OCI-M2 (cell line): ENCODE results near the gene ST6GAL2.

Source experiments
- DNase-seq: peaks from one replicate; lab custom pipeline; 2025; ENCODE audit not compliant: unreplicated experiment; lab: John Stamatoyannopoulos, UW

The ST6GAL2 gene, protein sequence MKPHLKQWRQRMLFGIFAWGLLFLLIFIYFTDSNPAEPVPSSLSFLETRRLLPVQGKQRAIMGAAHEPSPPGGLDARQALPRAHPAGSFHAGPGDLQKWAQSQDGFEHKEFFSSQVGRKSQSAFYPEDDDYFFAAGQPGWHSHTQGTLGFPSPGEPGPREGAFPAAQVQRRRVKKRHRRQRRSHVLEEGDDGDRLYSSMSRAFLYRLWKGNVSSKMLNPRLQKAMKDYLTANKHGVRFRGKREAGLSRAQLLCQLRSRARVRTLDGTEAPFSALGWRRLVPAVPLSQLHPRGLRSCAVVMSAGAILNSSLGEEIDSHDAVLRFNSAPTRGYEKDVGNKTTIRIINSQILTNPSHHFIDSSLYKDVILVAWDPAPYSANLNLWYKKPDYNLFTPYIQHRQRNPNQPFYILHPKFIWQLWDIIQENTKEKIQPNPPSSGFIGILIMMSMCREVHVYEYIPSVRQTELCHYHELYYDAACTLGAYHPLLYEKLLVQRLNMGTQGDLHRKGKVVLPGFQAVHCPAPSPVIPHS

DNA sequence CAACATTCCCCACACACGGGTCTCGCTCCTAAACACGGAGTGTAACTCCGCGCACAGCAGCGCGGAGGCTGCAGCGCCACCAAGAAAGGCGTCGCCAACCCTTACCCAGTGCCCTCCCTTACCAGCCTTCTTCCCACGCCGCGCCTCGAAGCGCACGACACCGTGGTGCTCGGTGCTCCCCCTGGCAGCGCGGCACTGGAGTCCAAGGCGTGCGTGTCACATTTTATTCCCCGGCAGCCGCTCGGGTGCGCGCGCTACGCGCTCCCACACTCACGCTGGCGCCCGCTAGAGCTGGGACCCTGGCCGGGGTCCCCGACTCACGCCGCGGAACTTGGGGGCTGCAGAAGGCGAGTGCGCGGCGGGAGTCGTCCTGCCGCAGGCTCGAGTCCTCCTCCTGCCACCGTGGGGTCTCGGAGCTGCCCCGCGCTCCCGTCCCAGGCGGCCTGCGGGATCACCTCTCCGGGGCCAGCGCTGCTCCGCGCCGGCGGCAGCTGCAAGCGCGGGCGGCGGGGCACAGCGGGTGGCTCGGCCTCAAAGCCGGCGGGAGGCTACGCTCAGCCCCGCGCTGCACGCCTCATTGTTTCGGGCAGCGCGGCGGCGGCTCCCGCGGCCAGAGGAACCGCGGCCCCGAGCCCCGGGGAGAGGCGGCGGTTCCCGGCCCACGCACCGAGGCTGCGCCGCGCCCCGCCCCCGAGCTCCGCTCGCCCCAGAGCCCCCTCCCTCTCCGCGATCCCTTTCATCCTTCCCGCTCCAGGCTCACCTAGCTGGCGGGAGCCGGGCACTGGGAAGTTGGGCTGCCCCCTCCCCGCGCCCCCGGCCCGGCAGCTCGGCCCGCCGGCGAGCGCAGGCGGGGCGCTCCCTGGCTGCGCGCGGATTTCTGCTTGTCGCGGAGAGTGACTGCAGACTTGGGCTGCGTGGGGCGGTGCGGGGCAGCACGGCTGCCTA is at the start of gene ST6GAL2:
Gene ST6GAL2 (minus strand): TSS at position 197 of the 945 bp plus-strand sequence. CDS start 42,190 bp downstream, outside the sequence.
- no peak for DNase-seq

- no peak for DNase-seq
Measured at GRCh38 chr2:106932644-106933043, 46.7 kb upstream of the ST6GAL2 start.

DNA sequence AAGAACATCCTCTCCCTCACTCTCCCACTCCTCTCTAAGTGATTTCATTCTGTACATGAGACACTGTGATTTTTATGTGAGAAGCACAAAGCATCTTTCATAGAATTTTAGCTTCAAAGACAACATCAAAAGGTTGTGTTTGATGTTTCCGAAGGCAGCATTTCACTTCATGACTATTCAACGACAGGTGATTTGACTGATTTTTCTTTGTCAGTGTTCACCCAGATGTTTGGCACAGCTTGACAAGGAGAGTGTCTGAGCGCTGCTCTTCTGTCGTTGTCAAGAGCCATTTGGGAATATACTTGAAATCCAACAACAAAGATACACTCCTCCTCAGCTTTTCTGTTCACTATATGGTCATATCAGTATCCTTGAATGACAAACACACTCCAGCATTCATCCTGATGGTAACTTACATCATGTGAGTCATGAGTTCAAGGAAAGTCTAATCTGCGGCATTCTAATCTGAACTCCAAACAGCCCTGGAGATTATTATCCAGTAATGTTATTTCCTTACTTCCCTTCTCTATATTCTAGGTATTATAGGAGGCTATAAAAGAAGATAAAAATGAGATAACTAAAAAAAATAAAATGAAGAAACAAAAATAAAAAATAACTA is 45.9 kb upstream of the ST6GAL2 start:
- DNase-seq, result no peak

DNA sequence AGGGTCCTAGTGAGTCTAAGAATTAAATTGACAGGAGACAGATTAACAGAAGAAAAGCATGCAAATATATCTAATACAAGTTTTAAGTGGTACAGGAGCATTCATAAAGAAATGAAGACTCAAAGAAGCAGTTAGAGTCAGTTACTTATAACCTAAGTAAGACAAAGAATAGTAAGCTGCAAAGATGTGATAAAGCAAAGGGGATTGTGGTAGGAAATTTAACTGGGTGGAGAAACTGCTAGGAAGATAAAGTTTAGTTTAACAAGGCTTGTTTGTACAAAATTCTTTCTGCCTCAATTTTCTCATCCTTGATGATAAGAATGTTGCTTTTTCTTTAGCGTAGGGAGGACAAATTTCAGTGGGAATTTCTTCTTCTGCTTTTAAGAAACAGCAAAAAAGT is 35.5 kb upstream of the ST6GAL2 start:
- no peak for DNase-seq

- no peak for DNase-seq
Measured at GRCh38 chr2:106919012-106919411, 33.0 kb upstream of the ST6GAL2 start.

- no peak for DNase-seq
Measured at GRCh38 chr2:106904242-106904641, 18.3 kb upstream of the ST6GAL2 start.

- no peak for DNase-seq
Measured at GRCh38 chr2:106899786-106900530, 14.0 kb upstream of the ST6GAL2 start.

DNA sequence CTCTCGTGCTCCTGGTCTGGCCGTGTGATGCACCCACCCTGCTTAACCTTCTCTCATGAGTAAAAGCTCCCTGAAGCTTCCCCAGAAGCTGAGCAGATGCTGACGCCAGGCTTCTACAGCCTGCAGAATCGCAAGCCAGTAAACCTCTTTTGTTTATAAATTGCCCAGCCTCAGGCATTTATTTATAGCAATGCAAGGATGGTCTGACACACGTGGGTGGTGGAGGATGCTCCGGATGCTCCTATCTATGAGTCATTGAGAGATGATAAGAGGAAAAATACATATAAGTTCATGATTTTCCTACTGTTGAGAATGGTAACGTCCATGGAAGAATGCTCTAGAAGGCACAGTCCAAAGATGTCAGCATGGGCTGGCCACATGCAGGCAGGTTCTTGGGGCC is 8.6 kb upstream of the ST6GAL2 start:
- DNase-seq, result no peak

DNA sequence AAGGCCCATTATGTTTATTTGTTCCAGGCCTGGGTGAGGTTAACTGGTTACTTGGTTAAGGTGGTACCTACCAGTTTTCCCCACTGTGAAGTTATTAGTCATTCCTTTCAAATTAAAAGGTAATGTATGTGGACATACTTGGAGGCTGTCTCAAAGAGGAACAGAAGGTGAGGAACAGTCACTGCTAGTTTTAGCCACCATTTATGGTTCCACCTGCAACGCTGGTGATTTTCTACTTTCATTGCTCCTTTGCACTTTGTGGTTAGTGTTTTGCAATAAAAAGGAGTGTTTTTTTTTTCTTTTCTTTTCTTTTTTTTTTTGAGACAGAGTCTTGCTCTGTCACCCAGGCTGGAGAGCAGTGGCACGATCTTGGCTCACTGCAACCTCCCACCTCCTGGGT is 6.1 kb upstream of the ST6GAL2 start:
- no peak for DNase-seq

GRCh38 chr2:106890606-106891005 is 4.6 kb upstream of the ST6GAL2 start:
- DNase-seq, result no peak

GRCh38 chr2:106886916-106887758 is 1.2 kb upstream of the ST6GAL2 start:
- no peak for DNase-seq

DNA sequence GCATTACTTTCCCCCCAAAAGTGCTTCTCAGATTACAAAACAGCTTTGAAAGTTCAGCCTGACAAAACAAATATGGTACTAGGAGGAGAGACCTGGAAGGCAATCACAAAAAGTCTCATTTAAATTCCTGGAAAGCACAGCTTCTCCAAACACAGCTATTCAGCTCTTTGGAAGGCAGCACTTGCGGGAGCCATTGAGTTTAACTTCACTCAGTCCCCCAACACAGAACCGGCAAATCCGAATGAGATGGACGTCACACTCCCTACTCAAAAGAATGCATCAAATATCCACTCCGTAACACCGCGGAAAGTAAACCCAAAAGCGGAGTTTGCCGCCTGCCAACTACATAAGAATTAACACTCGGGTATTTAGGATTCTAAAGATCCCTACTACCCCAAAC is 638 bp downstream of the ST6GAL2 start:
- no peak for DNase-seq

DNA sequence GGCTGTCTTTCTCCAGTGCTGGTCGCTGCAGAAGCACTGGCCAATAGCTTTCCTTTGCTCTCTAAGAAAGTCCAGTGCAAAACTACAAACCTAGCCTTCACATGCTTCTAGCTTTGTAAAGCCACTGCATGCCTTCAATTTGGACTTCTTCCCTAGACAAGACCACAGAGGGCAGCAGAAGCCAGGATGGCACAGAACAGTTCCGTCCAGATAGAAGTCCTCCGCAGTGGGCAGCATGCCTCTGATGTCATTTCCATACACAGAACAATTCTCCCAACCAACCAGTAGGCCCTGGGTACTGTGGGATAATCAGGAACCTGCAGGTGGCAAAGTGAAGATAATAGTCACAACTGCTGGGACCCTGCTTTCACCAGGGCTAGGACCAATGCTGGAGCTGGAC is 3.3 kb downstream of the ST6GAL2 start:
- DNase-seq, result no peak

GRCh38 chr2:106878206-106878605 is 7.8 kb downstream of the ST6GAL2 start:
- DNase-seq, result no peak

- no peak for DNase-seq
Measured at GRCh38 chr2:106876699-106877098, 9.3 kb downstream of the ST6GAL2 start.

DNA sequence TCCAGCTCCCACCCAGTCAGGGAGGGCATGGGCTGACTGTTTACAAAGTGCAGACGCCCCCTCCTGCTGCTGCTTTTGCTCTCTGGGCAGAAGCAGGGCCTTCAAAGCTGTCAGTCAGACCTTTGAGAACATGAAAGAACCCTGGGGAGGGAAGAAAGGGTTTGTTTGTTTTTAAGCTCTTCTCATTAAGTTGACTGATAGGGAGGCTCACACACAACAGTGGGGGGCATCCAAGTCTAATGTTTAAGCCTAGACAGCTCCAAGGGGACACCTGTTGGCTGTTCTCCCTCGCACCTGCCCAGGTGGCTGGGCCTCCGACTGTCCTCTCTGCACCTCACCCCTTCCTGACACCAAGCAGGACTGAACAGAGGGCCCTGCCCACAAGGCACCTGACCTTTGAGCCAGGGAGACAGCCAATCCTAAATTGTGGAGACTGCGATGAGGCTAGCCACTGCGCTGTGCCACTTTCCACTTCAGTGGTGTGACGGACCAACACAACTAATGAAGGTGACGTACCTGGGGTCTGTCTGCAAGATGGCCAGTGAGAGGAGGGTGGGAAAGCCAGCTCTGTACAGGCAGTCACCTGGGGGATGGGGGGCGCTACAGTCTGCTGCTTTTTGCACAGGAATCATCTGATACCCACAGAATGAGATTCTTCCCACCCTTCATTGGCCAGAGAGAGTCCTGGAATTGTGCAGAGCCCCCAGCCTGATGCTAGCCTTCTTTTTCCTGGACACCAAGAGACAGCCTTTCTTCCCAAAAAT is 16.3 kb downstream of the ST6GAL2 start:
- DNase-seq, result no peak

- no peak for DNase-seq
Measured at GRCh38 chr2:106868275-106868674, 17.7 kb downstream of the ST6GAL2 start.

DNA sequence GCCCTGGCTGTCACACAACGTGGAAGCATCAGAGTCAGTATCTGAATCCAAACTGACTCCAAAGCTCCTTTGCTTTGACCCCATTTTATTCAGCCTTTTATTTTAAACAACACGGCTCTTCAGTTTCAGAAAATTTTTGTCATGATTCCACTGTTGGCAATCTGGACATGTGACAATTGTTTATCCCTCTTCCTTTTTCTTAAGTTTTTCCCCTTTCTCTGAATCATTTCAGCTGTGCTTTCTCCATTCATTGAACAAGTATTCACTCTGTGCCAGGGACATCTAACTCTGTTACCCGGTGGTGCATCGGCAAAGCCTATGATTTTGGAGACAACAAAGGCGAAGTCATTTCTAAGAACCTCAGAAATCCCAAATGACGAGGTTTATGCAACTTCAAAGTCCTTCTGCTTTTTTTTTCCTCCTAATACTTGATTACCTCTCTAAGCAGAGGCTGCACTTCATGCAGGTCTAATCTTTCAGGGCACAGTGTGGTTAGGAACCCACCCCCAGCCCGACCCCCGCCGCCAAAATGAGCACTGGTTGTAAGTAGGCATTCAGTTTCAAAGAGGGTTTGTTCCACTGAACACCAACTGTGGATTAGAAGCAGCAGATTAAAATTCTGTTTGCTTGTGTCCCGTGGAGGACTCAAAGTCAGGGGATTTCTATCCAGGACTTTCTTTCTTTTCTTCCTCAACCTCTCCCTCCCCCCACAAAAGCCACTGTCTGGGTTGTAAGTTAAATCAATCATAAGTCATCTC is 18.6 kb downstream of the ST6GAL2 start:
- no peak for DNase-seq
